ENCODE results near the gene SLC31A2. TPM values are rescaled to one million over a fixed set of nuclear protein-coding genes. Genes with fewer than 3 reads are reported as not detected.
A peak's percentile ranks its signal among the peaks of the same experiment; 100 is the strongest.
"Not testable (repeated sequence)": the region's sequence is repeated elsewhere in the genome, so short reads cannot be mapped to it uniquely, and the experiment has no call there.

SLC31A2 gene
- total RNA-seq, 8 experiments from 2014 or later, result 0.87 to 10.1 (median 1.7) TPM

GRCh38 chr9:113139225-113139829 lies 11.5 kb upstream of the SLC31A2 start:
- 20 to 65% (median 39%) methylated on average over 1 to 4 of the region's 4 CpGs; no CpG with 5 or more reads in 5 of the 10 experiments for WGBS, 10 experiments
- Histone ChIP-seq H3K27ac (no peak overlapping the region), H3K4me3 (no peak overlapping the region), H3K4me1 (replicated peaks in 1 of 2) (no peaks in the 10 kb centered on the region)
- in situ Hi-C loops (cut with MboI; ENCODE audit: low pct_unique_long_range_greater_than_20kb in 2 of 9, low sequenced_read_pairs in 9 of 9, unreplicated experiment in 9 of 9), result loop anchor here in 1 of 9 experiments (25.0 kb wide), 1 partner anchor 177 kb away; no protein-coding TSS in a partner anchor
- peak in 1 of 8 experiments; percentile 33 for ATAC-seq (replicated peaks in 6 of 8)

DNA sequence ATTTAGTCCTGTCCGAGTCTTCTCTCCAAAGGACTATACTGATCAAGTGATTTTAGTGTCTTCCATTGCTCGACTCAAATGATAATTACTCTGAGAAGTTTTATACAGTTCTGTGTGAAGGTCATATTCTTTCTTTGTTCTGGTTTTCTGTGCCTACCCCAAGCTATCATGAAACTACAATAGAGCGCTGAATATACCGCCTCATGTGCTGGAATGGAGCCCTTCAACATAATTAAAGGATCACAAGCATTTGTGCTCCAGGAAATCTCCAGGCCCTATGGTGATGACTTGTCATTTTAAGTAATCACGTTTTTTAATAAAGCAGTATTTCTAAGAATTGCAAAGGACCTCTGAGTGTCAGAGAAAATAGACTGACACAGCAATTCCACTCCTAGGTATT lies 10.9 kb upstream of the SLC31A2 start:
- Histone ChIP-seq H3K4me1 (replicated peaks in 1 of 2) (no peaks in the 10 kb centered on the region), H3K27ac (no peak overlapping the region), H3K4me3 (no peak overlapping the region)
- no peak for ATAC-seq (replicated peaks in 6 of 8)
- WGBS, 10 experiments, result 33 to 74% (median 51%) methylated on average over 2 to 5 of the region's 5 CpGs
- in situ Hi-C loops (cut with MboI; ENCODE audit: low pct_unique_long_range_greater_than_20kb in 2 of 9, low sequenced_read_pairs in 9 of 9, unreplicated experiment in 9 of 9), result loop anchor here in 1 of 9 experiments (25.0 kb wide), 1 partner anchor 178 kb away; no protein-coding TSS in a partner anchor

DNA sequence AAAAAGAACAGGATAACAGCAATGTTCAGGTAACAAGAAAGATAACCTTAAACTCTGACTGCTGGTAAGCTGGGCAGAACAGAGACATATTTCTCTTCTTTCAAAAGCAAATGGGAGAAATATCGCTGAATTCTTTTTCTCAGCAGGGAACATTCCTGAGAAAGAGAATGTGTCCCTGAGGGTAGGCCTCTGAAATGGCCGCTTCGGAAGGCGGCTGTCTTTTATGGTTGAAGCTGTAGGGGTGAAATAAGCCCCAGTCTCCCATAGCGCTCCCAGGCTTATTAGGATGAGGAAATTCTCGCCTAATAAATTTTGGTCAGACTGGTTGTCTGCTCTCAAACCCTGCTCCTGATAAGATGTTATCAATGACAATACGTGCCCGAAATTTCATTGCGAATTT lies 9.9 kb upstream of the SLC31A2 start:
- in situ Hi-C loops (cut with MboI; ENCODE audit: low pct_unique_long_range_greater_than_20kb in 2 of 9, low sequenced_read_pairs in 9 of 9, unreplicated experiment in 9 of 9), result loop anchor here in 1 of 9 experiments (25.0 kb wide), 1 partner anchor 179 kb away; no protein-coding TSS in a partner anchor
- not testable (repeated sequence) for H3K27ac ChIP-seq; H3K4me1 ChIP-seq (replicated peaks in 1 of 2); H3K4me3 ChIP-seq; ATAC-seq (replicated peaks in 6 of 8)
- WGBS, 10 experiments, result 65 to 91% (median 89%) methylated on average over 2 to 9 of the region's 9 CpGs; no CpG with 5 or more reads in 2 of the 10 experiments

GRCh38 chr9:113143432-113144227 lies 7.2 kb upstream of the SLC31A2 start:
- in situ Hi-C loops (cut with MboI; ENCODE audit: low pct_unique_long_range_greater_than_20kb in 2 of 9, low sequenced_read_pairs in 9 of 9, unreplicated experiment in 9 of 9), result loop anchor here in 1 of 9 experiments (25.0 kb wide), 1 partner anchor 181 kb away; no protein-coding TSS in a partner anchor
- no peaks in the 10 kb centered on the region for H3K4me1 ChIP-seq (replicated peaks in 1 of 2)
- H3K4me3 ChIP-seq, result no peak overlapping the region
- no peak overlapping the region for H3K27ac ChIP-seq
- ATAC-seq (replicated peaks in 6 of 8), result no peak
- 25 to 100% (median 59%) methylated on average over 1 to 5 of the region's 5 CpGs for WGBS, 10 experiments

- 57 to 100% (median 81%) methylated on average over 1 to 4 of the region's 6 CpGs; no CpG with 5 or more reads in 3 of the 10 experiments for WGBS, 10 experiments
Observed at GRCh38 chr9:113148372-113148705, 2.5 kb upstream of the SLC31A2 start.

GRCh38 chr9:113148781-113149510 lies 1.9 kb upstream of the SLC31A2 start:
- Histone ChIP-seq H3K27ac (no peak overlapping the region), H3K4me1 (replicated peaks in 1 of 2) (no peaks in the 10 kb centered on the region), H3K4me3 (no peak overlapping the region)
- 0 to 96% (median 79%) methylated on average over 1 to 6 of the region's 8 CpGs; no CpG with 5 or more reads in 3 of the 10 experiments for WGBS, 10 experiments
- no peak for ATAC-seq (replicated peaks in 6 of 8)
- in situ Hi-C loops (cut with MboI; ENCODE audit: low pct_unique_long_range_greater_than_20kb in 2 of 9, low sequenced_read_pairs in 9 of 9, unreplicated experiment in 9 of 9), result loop anchor here in 1 of 9 experiments (25.0 kb wide), 1 partner anchor 187 kb away; no protein-coding TSS in a partner anchor

More at GRCh38 chr9:113148372-113148705, 2.5 kb upstream of the SLC31A2 start:
- ATAC-seq (replicated peaks in 6 of 8), result no peak
- H3K4me3 ChIP-seq, result no peak overlapping the region
- in situ Hi-C loops (cut with MboI; ENCODE audit: low pct_unique_long_range_greater_than_20kb in 2 of 9, low sequenced_read_pairs in 9 of 9, unreplicated experiment in 9 of 9), result loop anchor here in 1 of 9 experiments (25.0 kb wide), 1 partner anchor 186 kb away; no protein-coding TSS in a partner anchor
- H3K27ac ChIP-seq, result no peak overlapping the region
- no peaks in the 10 kb centered on the region for H3K4me1 ChIP-seq (replicated peaks in 1 of 2)

- in situ Hi-C loops (cut with MboI; ENCODE audit: low pct_unique_long_range_greater_than_20kb in 2 of 9, low sequenced_read_pairs in 9 of 9, unreplicated experiment in 9 of 9), result loop anchor here in 1 of 9 experiments (25.0 kb wide), 1 partner anchor 187 kb away; no protein-coding TSS in a partner anchor
- H3K4me1 ChIP-seq (replicated peaks in 1 of 2); ATAC-seq (replicated peaks in 6 of 8); H3K4me3 ChIP-seq; H3K27ac ChIP-seq: not testable (repeated sequence)
- WGBS, 10 experiments, result 50 to 100% (median 95%) methylated on average over 1 to 8 of the region's 10 CpGs; no CpG with 5 or more reads in 4 of the 10 experiments
Observed at GRCh38 chr9:113149561-113149960, 1.2 kb upstream of the SLC31A2 start.

DNA sequence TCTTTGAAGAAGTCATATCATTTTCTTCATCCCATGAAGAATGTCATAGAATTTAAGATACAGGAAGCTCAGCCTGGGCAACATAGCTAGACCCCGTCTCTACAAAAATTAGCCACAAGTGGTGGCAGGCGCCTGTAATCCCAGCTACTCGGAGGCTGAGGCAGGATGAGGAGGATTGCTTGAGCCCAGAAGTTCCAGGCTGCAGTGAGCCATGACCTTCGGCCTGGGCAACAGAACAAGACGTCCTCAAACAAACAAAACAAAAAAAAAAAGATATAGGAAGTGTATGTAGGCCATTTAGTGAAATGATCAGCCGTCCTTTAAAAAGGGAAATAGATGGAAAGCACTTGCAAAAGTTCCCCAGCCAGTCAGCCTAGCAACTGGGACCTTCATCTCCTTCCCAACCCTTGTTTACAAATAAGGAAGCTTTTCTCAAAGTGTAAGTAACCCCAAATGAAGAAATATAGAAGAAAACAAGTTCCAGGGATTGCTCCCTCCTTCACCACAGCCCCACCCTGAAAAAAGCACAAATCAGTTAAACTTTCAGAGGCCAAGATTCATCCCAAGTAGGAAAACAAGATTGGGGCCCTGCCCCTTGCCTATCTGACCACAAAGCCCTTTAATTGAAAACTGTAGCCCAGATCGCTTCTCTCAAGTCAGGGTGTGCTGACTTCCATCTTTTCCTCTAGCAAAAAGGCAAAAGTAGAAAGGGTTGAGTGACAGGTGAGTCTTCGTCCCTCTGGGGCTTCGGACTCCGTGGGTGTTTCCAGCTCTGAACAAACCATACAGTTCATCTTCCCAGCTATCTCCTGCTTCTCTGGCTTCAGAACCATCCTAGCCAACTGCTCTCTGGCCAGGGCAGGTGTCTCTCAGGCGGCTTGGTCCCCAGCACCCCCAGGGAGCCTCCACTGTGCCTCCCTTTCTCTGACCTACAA lies 1.2 kb downstream of the SLC31A2 start:
- 0 to 100% (median 76%) methylated on average over 1 to 10 of the region's 11 CpGs for WGBS, 10 experiments
- H3K27ac ChIP-seq, result no peak overlapping the region
- ATAC-seq (replicated peaks in 6 of 8), result no peak
- no peaks in the 10 kb centered on the region for H3K4me1 ChIP-seq (replicated peaks in 1 of 2)
- in situ Hi-C loops (cut with MboI; ENCODE audit: low pct_unique_long_range_greater_than_20kb in 2 of 9, low sequenced_read_pairs in 9 of 9, unreplicated experiment in 9 of 9), result no loop called here
- H3K4me3 ChIP-seq, result peak overlapping the region; percentile 50 to 93 (median 77)

DNA sequence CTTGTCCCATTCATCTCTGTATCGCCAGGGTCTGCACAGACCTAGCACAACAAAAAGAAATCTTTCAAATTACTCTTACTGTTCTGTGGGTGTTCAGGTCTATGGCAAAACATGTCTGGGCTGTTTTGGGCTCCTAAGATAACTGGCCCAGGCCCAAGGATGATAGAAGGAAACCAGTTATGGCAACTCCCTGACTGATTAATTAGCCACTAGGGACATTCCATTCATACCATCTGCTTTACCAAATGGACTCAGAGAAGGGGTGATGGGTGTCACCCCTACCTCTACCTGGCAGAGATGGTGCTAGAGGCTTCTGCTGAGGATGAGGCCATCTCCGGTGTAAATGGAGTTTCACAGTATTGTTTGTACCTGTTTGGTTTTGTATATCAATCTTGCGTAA lies 1.9 kb downstream of the SLC31A2 start:
- 71 to 100% (median 93%) methylated on average over 1 to 3 of the region's 3 CpGs; no CpG with 5 or more reads in 1 of the 10 experiments for WGBS, 10 experiments
- in situ Hi-C loops (cut with MboI; ENCODE audit: low pct_unique_long_range_greater_than_20kb in 2 of 9, low sequenced_read_pairs in 9 of 9, unreplicated experiment in 9 of 9), result no loop called here
- Histone ChIP-seq H3K4me3 (no peak overlapping the region), H3K27ac (no peak overlapping the region), H3K4me1 (replicated peaks in 1 of 2) (no peaks in the 10 kb centered on the region)
- no peak for ATAC-seq (replicated peaks in 6 of 8)

- no peaks in the 10 kb centered on the region for H3K4me1 ChIP-seq (replicated peaks in 1 of 2)
- 48 to 71% (median 60%) methylated on average over 1 to 4 of the region's 6 CpGs; no CpG with 5 or more reads in 7 of the 10 experiments for WGBS, 10 experiments
- H3K4me3 ChIP-seq, result no peak overlapping the region
- H3K27ac ChIP-seq, result no peak overlapping the region
- no peak for ATAC-seq (replicated peaks in 6 of 8)
- in situ Hi-C loops (cut with MboI; ENCODE audit: low pct_unique_long_range_greater_than_20kb in 2 of 9, low sequenced_read_pairs in 9 of 9, unreplicated experiment in 9 of 9), result no loop called here
Observed at GRCh38 chr9:113153599-113153998, 2.8 kb downstream of the SLC31A2 start.

- H3K4me1 ChIP-seq (replicated peaks in 1 of 2), result no peaks in the 10 kb centered on the region
- peak in 2 of 8 experiments; percentile 1 to 10 for ATAC-seq (replicated peaks in 6 of 8)
- 48 to 100% (median 92%) methylated on average over 1 to 5 of the region's 6 CpGs; no CpG with 5 or more reads in 4 of the 10 experiments for WGBS, 10 experiments
- H3K4me3 ChIP-seq, result no peak overlapping the region
- in situ Hi-C loops (cut with MboI; ENCODE audit: low pct_unique_long_range_greater_than_20kb in 2 of 9, low sequenced_read_pairs in 9 of 9, unreplicated experiment in 9 of 9), result no loop called here
- H3K27ac ChIP-seq, result no peak overlapping the region
Observed at GRCh38 chr9:113154471-113154870, 3.7 kb downstream of the SLC31A2 start.

GRCh38 chr9:113154946-113155345 lies 4.1 kb downstream of the SLC31A2 start:
- in situ Hi-C loops (cut with MboI; ENCODE audit: low pct_unique_long_range_greater_than_20kb in 2 of 9, low sequenced_read_pairs in 9 of 9, unreplicated experiment in 9 of 9), result no loop called here
- ATAC-seq (replicated peaks in 6 of 8), result no peak
- Histone ChIP-seq H3K4me1 (replicated peaks in 1 of 2) (no peaks in the 10 kb centered on the region), H3K27ac (no peak overlapping the region), H3K4me3 (no peak overlapping the region)
- 77 to 95% (median 90%) methylated on average over 2 of the region's 2 CpGs; no CpG with 5 or more reads in 5 of the 10 experiments for WGBS, 10 experiments

All from motor neuron (in vitro differentiated cells).